NCI-H774 (cell line): ENCODE data around the gene NCAPG2.
"Not testable (repeated sequence)": the region's sequence is repeated elsewhere in the genome, so short reads cannot be mapped to it uniquely, and the experiment has no call there.

Experiments
- DNase-seq: peaks from one replicate; lab custom pipeline; 2025; lab: John Stamatoyannopoulos, UW

Gene NCAPG2

GRCh38 chr7:158633055-158633956 is 71.3 kb downstream of the NCAPG2 start:
- no peak for DNase-seq

- DNase-seq: no peak
Observed at GRCh38 chr7:158631574-158632195, 72.9 kb downstream of the NCAPG2 start.

- DNase-seq: not testable (repeated sequence)
Observed at GRCh38 chr7:158626289-158626688, 78.3 kb downstream of the NCAPG2 start.

GRCh38 chr7:158623241-158623640 is 81.4 kb downstream of the NCAPG2 start:
- no peak for DNase-seq

- DNase-seq: no peak
Observed at GRCh38 chr7:158620839-158621441, 83.7 kb downstream of the NCAPG2 start.

GRCh38 chr7:158620418-158620817 is 84.2 kb downstream of the NCAPG2 start:
- no peak for DNase-seq

GRCh38 chr7:158618745-158619140 is 85.9 kb downstream of the NCAPG2 start:
- no peak for DNase-seq

GRCh38 chr7:158617737-158618128 is 86.9 kb downstream of the NCAPG2 start:
- no peak for DNase-seq

- no peak for DNase-seq
Observed at GRCh38 chr7:158616050-158616449, 88.6 kb downstream of the NCAPG2 start.

GRCh38 chr7:158614700-158615099 is 89.9 kb downstream of the NCAPG2 start:
- no peak for DNase-seq

- DNase-seq: peak; percentile 19
Observed at GRCh38 chr7:158613481-158613880, 91.1 kb downstream of the NCAPG2 start.

GRCh38 chr7:158612546-158612945 is 92.1 kb downstream of the NCAPG2 start:
- no peak for DNase-seq

- DNase-seq: no peak
Observed at GRCh38 chr7:158611541-158611940, 93.1 kb downstream of the NCAPG2 start.

GRCh38 chr7:158609313-158609974 is 95.2 kb downstream of the NCAPG2 start:
- no peak for DNase-seq

- DNase-seq: no peak
Observed at GRCh38 chr7:158607563-158607962, 97.0 kb downstream of the NCAPG2 start.

GRCh38 chr7:158606671-158607424 is 97.8 kb downstream of the NCAPG2 start:
- DNase-seq: no peak

- no peak for DNase-seq
Observed at GRCh38 chr7:158606129-158606528, 98.5 kb downstream of the NCAPG2 start.

- DNase-seq: no peak
Observed at GRCh38 chr7:158603773-158604755, 100.5 kb downstream of the NCAPG2 start.

GRCh38 chr7:158602905-158603772 is 101.5 kb downstream of the NCAPG2 start:
- no peak for DNase-seq
